Measurements from ENCODE around the gene FAF2. TPM values are rescaled to one million over a fixed set of nuclear protein-coding genes. Genes with fewer than 3 reads are reported as not detected.

FAF2 gene
- total RNA-seq, 2 donors from 2014 or later = 27.3 to 27.7 TPM

GRCh38 chr5:176444742-176445141 is 3.4 kb upstream of the FAF2 start:
- intact Hi-C loops (cut with DNase I) = loop anchor here (5.0 to 10.0 kb wide), 2 partner anchors 32 to 90 kb away; partner anchors contain the start of gene RNF44 (in 2 of the 2)

GRCh38 chr5:176446028-176446665 is 2.0 kb upstream of the FAF2 start:
- intact Hi-C loops (cut with DNase I) = loop anchor here (5.0 to 10.0 kb wide), 2 partner anchors 34 to 89 kb away; partner anchors contain the start of gene RNF44 (in 2 of the 2)
- DNase-seq (ENCODE audit: low spot score) = no peak

More at GRCh38 chr5:176444742-176445141, 3.4 kb upstream of the FAF2 start:
- DNase-seq (ENCODE audit: low spot score) = no peak

- no peak for DNase-seq (ENCODE audit: low spot score)
- intact Hi-C loops (cut with DNase I) = loop anchor here (5.0 to 10.0 kb wide), 2 partner anchors 35 to 88 kb away; partner anchors contain the start of gene RNF44 (in 2 of the 2)
Observed at GRCh38 chr5:176446884-176447590, 1.1 kb upstream of the FAF2 start.

GRCh38 chr5:176447591-176447977 is 601 bp upstream of the FAF2 start:
- intact Hi-C loops (cut with DNase I) = loop anchor here (5.0 to 10.0 kb wide), 2 partner anchors 35 to 87 kb away; partner anchors contain the start of gene RNF44 (in 2 of the 2)
- DNase-seq (ENCODE audit: low spot score) = no peak

- no peak for DNase-seq (ENCODE audit: low spot score)
- intact Hi-C loops (cut with DNase I) = no loop called here
Observed at GRCh38 chr5:176450077-176450476, 1.9 kb downstream of the FAF2 start.

- intact Hi-C loops (cut with DNase I) = no loop called here
Observed at GRCh38 chr5:176454724-176455394, 6.7 kb downstream of the FAF2 start.

GRCh38 chr5:176458904-176459561 is 10.8 kb downstream of the FAF2 start:
- intact Hi-C loops (cut with DNase I) = no loop called here
- no peak for DNase-seq (ENCODE audit: low spot score)

More at GRCh38 chr5:176454724-176455394, 6.7 kb downstream of the FAF2 start:
- DNase-seq (ENCODE audit: low spot score) = no peak

GRCh38 chr5:176461349-176461748 is 13.2 kb downstream of the FAF2 start:
- DNase-seq (ENCODE audit: low spot score) = no peak
- intact Hi-C loops (cut with DNase I) = no loop called here

GRCh38 chr5:176463113-176463764 is 15.1 kb downstream of the FAF2 start:
- intact Hi-C loops (cut with DNase I) = no loop called here
- DNase-seq (ENCODE audit: low spot score) = no peak

GRCh38 chr5:176466245-176466871 is 18.2 kb downstream of the FAF2 start:
- intact Hi-C loops (cut with DNase I) = no loop called here
- no peak for DNase-seq (ENCODE audit: low spot score)

GRCh38 chr5:176469296-176469695 is 21.1 kb downstream of the FAF2 start:
- DNase-seq (ENCODE audit: low spot score) = no peak
- intact Hi-C loops (cut with DNase I) = no loop called here

GRCh38 chr5:176470539-176470938 is 22.4 kb downstream of the FAF2 start:
- intact Hi-C loops (cut with DNase I) = no loop called here
- DNase-seq (ENCODE audit: low spot score) = no peak

- no peak for DNase-seq (ENCODE audit: low spot score)
- intact Hi-C loops (cut with DNase I) = no loop called here
Observed at GRCh38 chr5:176471098-176471497, 22.9 kb downstream of the FAF2 start.

- intact Hi-C loops (cut with DNase I) = no loop called here
- no peak for DNase-seq (ENCODE audit: low spot score)
Observed at GRCh38 chr5:176473335-176474006, 25.3 kb downstream of the FAF2 start.

- no peak for DNase-seq (ENCODE audit: low spot score)
- intact Hi-C loops (cut with DNase I) = no loop called here
Observed at GRCh38 chr5:176474476-176474875, 26.3 kb downstream of the FAF2 start.

- DNase-seq (ENCODE audit: low spot score) = no peak
Observed at GRCh38 chr5:176481711-176482110, 33.5 kb downstream of the FAF2 start.

GRCh38 chr5:176485176-176485575 is 37.0 kb downstream of the FAF2 start:
- intact Hi-C loops (cut with DNase I) = no loop called here
- no peak for DNase-seq (ENCODE audit: low spot score)

More at GRCh38 chr5:176481711-176482110, 33.5 kb downstream of the FAF2 start:
- intact Hi-C loops (cut with DNase I) = no loop called here

- no peak for DNase-seq (ENCODE audit: low spot score)
- intact Hi-C loops (cut with DNase I) = no loop called here
Observed at GRCh38 chr5:176486189-176486757, 38.1 kb downstream of the FAF2 start.
